Hepatocyte (in vitro differentiated cells): ENCODE data around the gene PCDH9.

Experiments
- CTCF ChIP-seq: fragments of 200-600 bp; sonication (generic); IDR thresholded peaks from 2 replicates; pipeline ENCODE4 v1.5.1; 2016; ENCODE audit warnings: antibody characterized with exemption, mild to moderate bottlenecking; ENCODE audit not compliant: poor library complexity
- EZH2 ChIP-seq: fragments of 200-600 bp; sonication (generic); IDR thresholded peaks from 2 replicates; pipeline ENCODE4 v1.6.1; 2016; ENCODE audit warnings: antibody characterized with exemption, mild to moderate bottlenecking, borderline replicate concordance
- EZH2phosphoT487 ChIP-seq: fragments of 200-600 bp; sonication (generic); IDR thresholded peaks from one replicate; pipeline ENCODE4 v1.6.1; 2018; ENCODE audit warnings: antibody characterized with exemption, mild to moderate bottlenecking, low read depth, moderate library complexity; ENCODE audit not compliant: unreplicated experiment, severe bottlenecking

- no peak for TF ChIP-seq CTCF
- no peak for TF ChIP-seq EZH2phosphoT487
- TF ChIP-seq EZH2: no peak
These were observed 867.7 kb downstream of the PCDH9 start for GRCh38 chr13:66362485-66362884.
